H1 (cell line): ENCODE results near the gene SMARCA1. TPM values are rescaled to one million over a fixed set of nuclear protein-coding genes. Genes with fewer than 3 reads are reported as not detected.

Experiments
- BRCA1 ChIP-seq: IDR thresholded peaks from 2 replicates; pipeline ENCODE4 v1.6.1; 2012; ENCODE audit warnings: low read depth, low read length, improper control_type of control experiment
- CBX5 ChIP-seq: fragments of 300-800, 300-1000 bp; sonication (generic); IDR thresholded peaks from 2 replicates; pipeline ENCODE4 v1.7.1; 2016; ENCODE audit warnings: antibody characterized with exemption, low read length, low read depth
- CHD7 ChIP-seq: fragments of 300-600 bp; sonication (generic); IDR thresholded peaks from 2 replicates; pipeline ENCODE4 v1.7.1; 2012; ENCODE audit warnings: low read length, moderate library complexity, mild to moderate bottlenecking, inconsistent platforms; ENCODE audit not compliant: insufficient replicate concordance
- RAD21 ChIP-seq, 2 experiments: IDR thresholded peaks in 1 of 2; conservative IDR thresholded peaks in 1 of 2; 2 replicates each; pipeline ENCODE4 v1.6.1; 2011; ENCODE audit warnings: low read depth in 2 of 2, low read length in 2 of 2, improper control_type of control experiment in 1 of 2, inconsistent platforms in 1 of 2, mild to moderate bottlenecking in 1 of 2, moderate library complexity in 1 of 2
- SIRT6 ChIP-seq: IDR thresholded peaks from one replicate; pipeline ENCODE4 v1.7.1; 2012; ENCODE audit warnings: low read length, inconsistent platforms
- TAF7 ChIP-seq: optimal IDR thresholded peaks from 2 replicates; pipeline ENCODE3; 2011; ENCODE audit warnings: low read depth, mild to moderate bottlenecking, inconsistent platforms, low read length, moderate library complexity, borderline replicate concordance
- TBP ChIP-seq: IDR thresholded peaks from 2 replicates; pipeline ENCODE4 v1.6.1; 2011; ENCODE audit warnings: low read depth, low read length, improper control_type of control experiment
- polyA plus RNA-seq, 7 experiments: library from polyadenylated mRNA; depleted of rRNA in 3 of 7; stranded (reverse) in 5 of 7; unstranded in 2 of 7; fragments of >200 nt in 5 of 7; fragments of 200-250 nt in 2 of 7; gene quantifications; 1 replicate in 5 of 7; 2 replicates in 1 of 7; 4 replicates in 1 of 7; pipeline versions ENCODE4 v1.2.1 to v1.2.3, GENCODE V29; 2011 to 2013; ENCODE audit warnings: missing spikeins in 2 of 7, mixed read lengths in 2 of 7
- total RNA-seq: library from RNA; stranded (reverse); fragmentation: NEBNext Ultra II Directional; extraction: Animal tissue kit (Norgen Biotek cat#: 25700); gene quantifications from 2 replicates; pipeline ENCODE4 v1.2.1, GENCODE V29; 2021
- TF ChIP-seq, protein P1 (sequence below): IDR thresholded peaks from 2 replicates; pipeline ENCODE4 v1.6.1; 2012; ENCODE audit warnings: inconsistent platforms

The SMARCA1 gene
- total and polyA plus RNA-seq, 2 of the 8 experiments (the other 6 are each of a cell fraction or from before 2014, with no cell fraction given) = 13.1 to 54.4 TPM

GRCh38 chrX:129452523-129452922 is 70.8 kb downstream of the SMARCA1 start (continued):
- TF ChIP-seq CHD7 (no peak), RAD21 (IDR thresholded peaks at IDR 0.05 in 1 of 2, conservative IDR thresholded peaks at IDR 0.05 in 1 of 2; ENCODE audit: low read depth in 2 of 2, low read length in 2 of 2) (no peak), CBX5 (no peak), TAF7 (no peak), BRCA1 (no peak), TBP (no peak), SIRT6 (no peak)
- TF ChIP-seq, protein P1, sequence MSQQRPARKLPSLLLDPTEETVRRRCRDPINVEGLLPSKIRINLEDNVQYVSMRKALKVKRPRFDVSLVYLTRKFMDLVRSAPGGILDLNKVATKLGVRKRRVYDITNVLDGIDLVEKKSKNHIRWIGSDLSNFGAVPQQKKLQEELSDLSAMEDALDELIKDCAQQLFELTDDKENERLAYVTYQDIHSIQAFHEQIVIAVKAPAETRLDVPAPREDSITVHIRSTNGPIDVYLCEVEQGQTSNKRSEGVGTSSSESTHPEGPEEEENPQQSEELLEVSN = no peak
